Measurements from ENCODE around the gene HOMER2. TPM values are rescaled to one million over a fixed set of nuclear protein-coding genes. Genes with fewer than 3 reads are reported as not detected.

HOMER2 gene
- total RNA-seq, 1 experiment from 2014 or later = 14.2 TPM

DNA sequence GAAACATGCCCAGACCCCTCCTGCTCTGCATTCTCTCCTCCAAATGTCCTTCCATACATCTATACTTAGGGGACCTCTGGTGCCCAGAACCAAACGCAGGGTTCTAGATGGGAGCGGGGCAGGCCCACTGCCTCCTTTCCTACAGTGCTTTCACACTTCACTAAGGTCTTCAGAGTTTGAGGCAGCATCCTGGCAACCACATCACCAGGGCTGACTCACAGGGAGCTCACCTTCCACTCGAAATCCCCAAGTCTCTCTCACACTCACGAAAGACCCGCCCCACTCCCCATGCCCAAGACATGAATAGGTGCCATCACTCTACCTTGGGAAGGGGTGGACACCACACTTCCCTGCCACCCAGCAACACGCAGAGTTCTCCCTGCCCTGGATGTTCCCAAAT, 18.9 kb downstream of the HOMER2 start:
- peaks cover 5% of the 10 kb centered on the region for H3K27me3 Mint-ChIP-seq (ENCODE audit: low read depth)
- Histone ChIP-seq H3K9ac (ENCODE audit: extremely low read depth, insufficient read length, low read length) (no peak overlapping the region), H3K4me1 (ENCODE audit: insufficient read depth, low read length) (no peaks in the 10 kb centered on the region), H3K56ac (ENCODE audit: insufficient read length, low read depth, low read length) (no peak overlapping the region), H3K18ac (ENCODE audit: insufficient read length, low read depth, low read length) (no peak overlapping the region), H2BK20ac (ENCODE audit: low read depth, low read length, poor library complexity, severe bottlenecking) (no peak overlapping the region), H2BK12ac (ENCODE audit: insufficient read length, low read depth, low read length) (no peak overlapping the region), H3K79me2 (ENCODE audit: insufficient read depth, low read length) (no peaks in the 10 kb centered on the region), H3K4ac (ENCODE audit: low read depth, low read length) (no peak overlapping the region), H3K23me2 (ENCODE audit: insufficient read length, low read depth, low read length, poor library complexity, severe bottlenecking) (no peaks in the 10 kb centered on the region), H2BK120ac (ENCODE audit: low read depth, low read length, poor library complexity, severe bottlenecking) (no peak overlapping the region), H2BK15ac (ENCODE audit: low read depth, low read length) (no peak overlapping the region), H2BK5ac (ENCODE audit: insufficient read length, low read length) (no peak overlapping the region), H3K4me2 (ENCODE audit: insufficient read depth, insufficient read length, low read length) (no peak overlapping the region), H4K8ac (replicated peaks; ENCODE audit: insufficient read length, low read depth, low read length) (no peak overlapping the region), H4K5ac (ENCODE audit: insufficient read length, low read depth, low read length) (no peak overlapping the region), H3K9me3 (ENCODE audit: control insufficient read depth, low read depth, low read length) (no peaks in the 10 kb centered on the region), H3K27me3 (ENCODE audit: insufficient read depth, low read length) (no peaks in the 10 kb centered on the region), H4K20me1 (ENCODE audit: control insufficient read depth, insufficient read depth, insufficient read length) (no peaks in the 10 kb centered on the region), H3K14ac (ENCODE audit: insufficient read depth, low read length) (no peak overlapping the region), H3K79me1 (ENCODE audit: insufficient read depth, low read depth, low read length, poor library complexity, severe bottlenecking) (no peaks in the 10 kb centered on the region), H3T11ph (ENCODE audit: low read length) (no peak overlapping the region), H3K23ac (ENCODE audit: insufficient read length, low read depth, low read length) (no peak overlapping the region), H2AFZ (ENCODE audit: low read length) (no peak overlapping the region), H2AK5ac (ENCODE audit: insufficient read length, low read length) (no peak overlapping the region), H3K27ac (ENCODE audit: insufficient read length, low read depth, low read length) (no peak overlapping the region), H4K91ac (ENCODE audit: insufficient read length, low read depth, low read length) (no peak overlapping the region)
- no CpG with 5 or more reads among the region's 6 CpGs for WGBS (ENCODE audit: extremely low coverage, insufficient read length, low lambda C conversion rate)
- TF ChIP-seq, protein P1, sequence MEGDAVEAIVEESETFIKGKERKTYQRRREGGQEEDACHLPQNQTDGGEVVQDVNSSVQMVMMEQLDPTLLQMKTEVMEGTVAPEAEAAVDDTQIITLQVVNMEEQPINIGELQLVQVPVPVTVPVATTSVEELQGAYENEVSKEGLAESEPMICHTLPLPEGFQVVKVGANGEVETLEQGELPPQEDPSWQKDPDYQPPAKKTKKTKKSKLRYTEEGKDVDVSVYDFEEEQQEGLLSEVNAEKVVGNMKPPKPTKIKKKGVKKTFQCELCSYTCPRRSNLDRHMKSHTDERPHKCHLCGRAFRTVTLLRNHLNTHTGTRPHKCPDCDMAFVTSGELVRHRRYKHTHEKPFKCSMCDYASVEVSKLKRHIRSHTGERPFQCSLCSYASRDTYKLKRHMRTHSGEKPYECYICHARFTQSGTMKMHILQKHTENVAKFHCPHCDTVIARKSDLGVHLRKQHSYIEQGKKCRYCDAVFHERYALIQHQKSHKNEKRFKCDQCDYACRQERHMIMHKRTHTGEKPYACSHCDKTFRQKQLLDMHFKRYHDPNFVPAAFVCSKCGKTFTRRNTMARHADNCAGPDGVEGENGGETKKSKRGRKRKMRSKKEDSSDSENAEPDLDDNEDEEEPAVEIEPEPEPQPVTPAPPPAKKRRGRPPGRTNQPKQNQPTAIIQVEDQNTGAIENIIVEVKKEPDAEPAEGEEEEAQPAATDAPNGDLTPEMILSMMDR (conservative IDR thresholded peaks at IDR 0.05) = no peak
- no peak for DNase-seq
- no peak overlapping the region for H3K27ac Mint-ChIP-seq
- H3K9me3 Mint-ChIP-seq = no peaks in the 10 kb centered on the region; a peak in 1 of 5 replicates
- peaks cover 8 to 11% of the 10 kb centered on the region in 2 experiments for H3K4me1 Mint-ChIP-seq
- no peak overlapping the region for H3K4me3 Mint-ChIP-seq
- no peaks in the 10 kb centered on the region for H3K36me3 Mint-ChIP-seq (ENCODE audit: insufficient read depth in 1 of 3, low read depth in 3 of 3)

All from H9 (cell line).